ENCODE data around the gene EFCAB8.

EFCAB8 gene

DNA sequence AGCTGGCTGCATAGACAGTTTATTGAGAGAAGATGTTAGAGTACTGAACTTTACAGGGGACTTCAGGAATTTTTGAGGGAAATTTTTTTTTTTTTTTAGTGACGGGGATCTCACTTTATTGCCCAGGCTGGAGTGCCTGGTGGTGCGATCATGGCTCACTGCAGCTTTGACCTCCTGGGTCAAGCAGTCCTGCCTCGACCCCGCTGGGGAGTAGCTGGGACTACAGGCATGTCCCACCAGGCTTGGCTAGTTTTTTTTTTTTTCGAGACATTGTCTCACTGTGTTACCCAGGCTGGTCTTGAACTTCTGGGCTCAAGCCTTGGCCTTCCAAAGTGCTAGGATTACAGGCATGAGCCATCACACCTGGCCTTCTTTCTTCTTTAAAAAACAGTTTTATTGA, 10.8 kb upstream of the EFCAB8 start:
- Histone ChIP-seq H3K4me2 (no peak overlapping the region), H3K79me2 (ENCODE audit: insufficient read depth, low read depth) (peaks cover 22% of the 10 kb centered on the region; the same call in 1 of the 2 replicates), H3K27ac (no peak overlapping the region), H3K27me3 (ENCODE audit: insufficient read depth, low read depth) (no peaks in the 10 kb centered on the region), H2AFZ (ENCODE audit: low read depth) (no peak overlapping the region), H3K36me3 (ENCODE audit: insufficient read depth) (peaks cover 5% of the 10 kb centered on the region; the same call in 1 of the 2 replicates), H3K9ac (no peak overlapping the region), H3K4me3 (IDR thresholded peaks at IDR 0.05; ENCODE audit: insufficient read depth, low read depth, low read length) (no peak overlapping the region), H3K4me1 (ENCODE audit: low read depth, poor library complexity, severe bottlenecking) (peaks cover 17% of the 10 kb centered on the region), H4K20me1 (ENCODE audit: insufficient read depth) (peaks cover 15% of the 10 kb centered on the region; the same call in 1 of the 2 replicates)
- TF ChIP-seq, protein P1, sequence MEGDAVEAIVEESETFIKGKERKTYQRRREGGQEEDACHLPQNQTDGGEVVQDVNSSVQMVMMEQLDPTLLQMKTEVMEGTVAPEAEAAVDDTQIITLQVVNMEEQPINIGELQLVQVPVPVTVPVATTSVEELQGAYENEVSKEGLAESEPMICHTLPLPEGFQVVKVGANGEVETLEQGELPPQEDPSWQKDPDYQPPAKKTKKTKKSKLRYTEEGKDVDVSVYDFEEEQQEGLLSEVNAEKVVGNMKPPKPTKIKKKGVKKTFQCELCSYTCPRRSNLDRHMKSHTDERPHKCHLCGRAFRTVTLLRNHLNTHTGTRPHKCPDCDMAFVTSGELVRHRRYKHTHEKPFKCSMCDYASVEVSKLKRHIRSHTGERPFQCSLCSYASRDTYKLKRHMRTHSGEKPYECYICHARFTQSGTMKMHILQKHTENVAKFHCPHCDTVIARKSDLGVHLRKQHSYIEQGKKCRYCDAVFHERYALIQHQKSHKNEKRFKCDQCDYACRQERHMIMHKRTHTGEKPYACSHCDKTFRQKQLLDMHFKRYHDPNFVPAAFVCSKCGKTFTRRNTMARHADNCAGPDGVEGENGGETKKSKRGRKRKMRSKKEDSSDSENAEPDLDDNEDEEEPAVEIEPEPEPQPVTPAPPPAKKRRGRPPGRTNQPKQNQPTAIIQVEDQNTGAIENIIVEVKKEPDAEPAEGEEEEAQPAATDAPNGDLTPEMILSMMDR (conservative IDR thresholded peaks at IDR 0.05; ENCODE audit: low read depth, low read length) = no peak

DNA sequence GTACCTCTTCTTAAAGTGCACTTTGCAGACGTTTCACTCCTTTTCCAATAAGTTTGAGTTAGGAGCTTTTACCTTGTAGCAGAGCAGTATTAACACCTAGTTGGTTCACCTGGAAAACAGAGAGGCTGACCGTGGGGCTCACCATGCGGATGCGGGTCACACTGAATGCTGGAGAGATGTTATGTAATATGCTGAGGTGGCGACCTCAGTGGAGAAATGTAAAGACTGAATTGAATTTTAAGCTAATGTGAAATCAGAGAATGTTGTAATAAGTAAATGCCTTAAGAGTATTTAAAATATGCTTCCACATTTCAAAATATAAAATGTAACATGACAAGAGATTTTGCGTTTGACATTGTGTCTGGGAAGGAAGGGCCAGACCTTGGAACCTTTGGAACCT, 9.9 kb upstream of the EFCAB8 start:
- Histone ChIP-seq H3K4me3 (IDR thresholded peaks at IDR 0.05; ENCODE audit: insufficient read depth, low read depth, low read length) (no peak overlapping the region), H2AFZ (ENCODE audit: low read depth) (no peak overlapping the region), H3K4me2 (no peak overlapping the region), H3K79me2 (ENCODE audit: insufficient read depth, low read depth) (peaks cover 14% of the 10 kb centered on the region; the same call in 1 of the 2 replicates), H3K36me3 (ENCODE audit: insufficient read depth) (peaks cover 3% of the 10 kb centered on the region; the same call in 1 of the 2 replicates), H3K27me3 (ENCODE audit: insufficient read depth, low read depth) (no peaks in the 10 kb centered on the region), H3K27ac (no peak overlapping the region), H4K20me1 (ENCODE audit: insufficient read depth) (peaks cover 15% of the 10 kb centered on the region; the same call in 1 of the 2 replicates), H3K9ac (no peak overlapping the region), H3K4me1 (ENCODE audit: low read depth, poor library complexity, severe bottlenecking) (peaks cover 15% of the 10 kb centered on the region)
- TF ChIP-seq, protein P1 (conservative IDR thresholded peaks at IDR 0.05; ENCODE audit: low read depth, low read length) = no peak

DNA sequence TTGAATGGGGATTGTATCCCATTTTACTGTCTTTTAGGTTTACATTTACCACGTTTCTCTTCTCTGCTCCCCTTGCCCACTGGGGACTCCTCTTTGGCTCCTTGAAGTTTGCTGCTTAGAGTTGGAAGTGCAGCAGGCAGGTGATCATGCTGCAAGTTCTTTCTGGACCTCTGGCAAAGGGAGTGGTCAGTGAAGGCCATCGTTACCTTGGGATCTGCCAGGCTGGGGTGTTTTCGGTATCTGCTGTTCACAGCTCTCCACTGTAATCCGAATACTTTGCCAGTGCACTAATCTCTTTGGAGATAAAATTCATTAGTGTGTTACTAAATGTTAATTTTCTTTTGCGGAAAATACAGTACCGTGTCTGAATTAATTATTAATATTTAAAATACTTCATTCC, 9.1 kb upstream of the EFCAB8 start:
- Histone ChIP-seq H3K36me3 (ENCODE audit: insufficient read depth) (peaks cover 3% of the 10 kb centered on the region; the same call in 1 of the 2 replicates), H3K79me2 (ENCODE audit: insufficient read depth, low read depth) (peaks cover 8% of the 10 kb centered on the region; the same call in 1 of the 2 replicates), H3K4me3 (IDR thresholded peaks at IDR 0.05; ENCODE audit: insufficient read depth, low read depth, low read length) (no peak overlapping the region), H3K9ac (no peak overlapping the region), H2AFZ (ENCODE audit: low read depth) (no peak overlapping the region), H3K27me3 (ENCODE audit: insufficient read depth, low read depth) (no peaks in the 10 kb centered on the region), H3K27ac (no peak overlapping the region), H3K4me1 (ENCODE audit: low read depth, poor library complexity, severe bottlenecking) (peaks cover 21% of the 10 kb centered on the region), H4K20me1 (ENCODE audit: insufficient read depth) (peaks cover 15% of the 10 kb centered on the region; the same call in 1 of the 2 replicates), H3K4me2 (no peak overlapping the region)
- TF ChIP-seq, protein P1 (conservative IDR thresholded peaks at IDR 0.05; ENCODE audit: low read depth, low read length) = no peak

DNA sequence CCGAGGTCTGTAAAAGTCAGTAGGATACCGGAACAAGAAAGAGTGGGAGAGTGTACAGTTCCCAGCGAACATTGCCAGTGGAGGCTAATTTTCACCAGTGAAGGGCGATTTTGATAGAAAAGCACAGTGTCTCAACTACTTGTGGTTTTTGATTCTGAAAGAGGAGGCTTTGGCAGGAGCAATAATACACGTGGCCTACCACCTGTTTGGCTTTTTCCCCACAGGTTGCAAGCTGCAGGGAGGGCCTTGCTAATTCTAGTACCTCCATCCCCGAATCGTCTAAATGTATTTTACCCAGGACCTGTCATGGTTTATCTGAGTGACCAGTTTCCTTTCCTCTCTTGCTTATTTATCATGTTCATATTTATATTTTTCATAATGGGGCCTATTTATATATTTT, 3.3 kb upstream of the EFCAB8 start:
- H2AFZ ChIP-seq (ENCODE audit: low read depth) = no peak overlapping the region
- peak overlapping the region; percentile 49 for H3K4me2 ChIP-seq
- H3K4me1 ChIP-seq (ENCODE audit: low read depth, poor library complexity, severe bottlenecking) = peaks cover 48% of the 10 kb centered on the region
- H3K27ac ChIP-seq = peak overlapping the region; percentile 55
- no peaks in the 10 kb centered on the region for H3K79me2 ChIP-seq (ENCODE audit: insufficient read depth, low read depth)
- H4K20me1 ChIP-seq (ENCODE audit: insufficient read depth) = no peaks in the 10 kb centered on the region
- no peak overlapping the region for H3K4me3 ChIP-seq (IDR thresholded peaks at IDR 0.05; ENCODE audit: insufficient read depth, low read depth, low read length)
- TF ChIP-seq, protein P1 (conservative IDR thresholded peaks at IDR 0.05; ENCODE audit: low read depth, low read length) = no peak
- no peaks in the 10 kb centered on the region for H3K27me3 ChIP-seq (ENCODE audit: insufficient read depth, low read depth)
- H3K36me3 ChIP-seq (ENCODE audit: insufficient read depth) = 0 out of 2 replicates have a peak, but pooled peaks cover 3% of the 10 kb centered on the region
- peak overlapping the region; percentile 27; the same call in 1 of the 2 replicates for H3K9ac ChIP-seq

Data from KMS-11 (cell line).